Measurements from ENCODE around the gene PRAMEF20. TPM values are rescaled to one million over a fixed set of nuclear protein-coding genes. Genes with fewer than 3 reads are reported as not detected.

The PRAMEF20 gene
- total RNA-seq = not detected in 2 replicates

GRCh38 chr1:13410150-13410549 is at the start of gene PRAMEF20:
PRAMEF20 (plus strand) TSS chr1:13410450; CDS start chr1:13416355, 5,905 bp downstream.

DNA sequence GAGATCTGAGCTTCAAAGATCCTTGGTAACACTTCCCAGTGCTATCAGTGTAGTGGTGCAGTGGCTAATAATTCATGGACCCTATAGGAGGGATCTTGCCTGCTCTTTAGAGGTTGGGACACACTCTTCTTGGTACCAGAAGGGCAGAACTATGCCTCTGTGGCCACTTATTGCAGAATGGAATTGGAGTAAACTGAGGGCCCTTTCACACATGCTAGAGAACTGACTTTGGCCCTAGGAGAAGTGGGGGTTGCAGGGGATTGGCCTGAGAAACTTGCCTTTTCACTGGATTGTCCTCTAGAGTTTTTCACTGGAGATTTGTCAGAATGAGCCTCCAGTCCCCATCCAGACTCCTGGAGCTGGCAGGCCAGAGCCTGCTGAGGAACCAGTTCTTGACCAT is 20.9 kb upstream of the PRAMEF20 start, which contains the start of gene PRAMEF17:
PRAMEF17 (plus strand) TSS at position 301 of the 400 bp plus-strand sequence; CDS start at position 327, 26 bp downstream.

Other genes with a start within 250 kb of the PRAMEF20 start
- not detected in 2 replicates for gene HNRNPCL4, start 244.8 kb upstream of the PRAMEF20 start, total RNA-seq
- gene PRAMEF9, start 238.6 kb upstream of the PRAMEF20 start, total RNA-seq = not detected in 2 replicates
- not detected in 2 replicates for gene PRAMEF13, start 209.0 kb upstream of the PRAMEF20 start, total RNA-seq
- gene PRAMEF18, start 184.3 kb upstream of the PRAMEF20 start, total RNA-seq = not detected in 2 replicates
- not detected in 2 replicates for gene PRAMEF5, start 156.3 kb upstream of the PRAMEF20 start, total RNA-seq
- not detected in 2 replicates for gene PRAMEF8, start 125.3 kb upstream of the PRAMEF20 start, total RNA-seq
- gene PRAMEF33, start 106.9 kb upstream of the PRAMEF20 start, total RNA-seq = not detected in 2 replicates
- gene PRAMEF15, start 94.9 kb upstream of the PRAMEF20 start, total RNA-seq = not detected in 2 replicates
- gene PRAMEF14, start 63.3 kb upstream of the PRAMEF20 start, total RNA-seq = not detected in 2 replicates
- not detected in 2 replicates for gene PRAMEF19, start 38.5 kb upstream of the PRAMEF20 start, total RNA-seq
- not detected in 2 replicates for gene PRAMEF17, start 20.8 kb upstream of the PRAMEF20 start, total RNA-seq
- gene LRRC38, start 103.6 kb downstream of the PRAMEF20 start, total RNA-seq = not detected in 2 replicates
- 20.3 and 249 TPM in 2 replicates for gene PDPN, start 173.4 kb downstream of the PRAMEF20 start, total RNA-seq

Data from placental pericyte (primary cell).